HepG2 (cell line): Measurements from ENCODE around the gene FUCA2. TPM values are rescaled to one million over a fixed set of nuclear protein-coding genes. Genes with fewer than 3 reads are reported as not detected.

Experiments
- BCL6 ChIP-seq: IDR thresholded peaks from 2 replicates; pipeline ENCODE4 v1.6.1; 2016; ENCODE audit warnings: missing genetic modification reagents, missing compliant biosample characterization
- FOSL2 ChIP-seq: sonication (generic); formaldehyde crosslinking; IDR thresholded peaks from 2 replicates; pipeline ENCODE4 v1.4.0; 2020; ENCODE audit warnings: missing genetic modification reagents
- KDM5B ChIP-seq: sonication (generic); formaldehyde crosslinking; IDR thresholded peaks from 2 replicates; pipeline ENCODE4 v1.4.0; 2020; ENCODE audit warnings: missing genetic modification reagents, mild to moderate bottlenecking, borderline replicate concordance
- KLF16 ChIP-seq, 2 experiments: sonication (generic) in 1 of 2; formaldehyde crosslinking in 1 of 2; IDR thresholded peaks; 2 replicates each; pipeline versions ENCODE4 v1.6.1 to v1.8.0; 2016 to 2023; ENCODE audit warnings: missing genetic modification reagents in 2 of 2, missing compliant biosample characterization in 1 of 2
- MYNN ChIP-seq: sonication (generic); formaldehyde crosslinking; IDR thresholded peaks from 2 replicates; pipeline ENCODE4 v1.4.0; 2020; ENCODE audit warnings: mild to moderate bottlenecking, low read depth, missing genetic modification reagents
- NCOR1 ChIP-seq: fragments of 200-600 bp; sonication (generic); IDR thresholded peaks from 2 replicates; pipeline ENCODE4 v1.7.0; 2017; ENCODE audit warnings: antibody characterized with exemption, low read length, borderline replicate concordance
- RELA ChIP-seq: sonication (generic); formaldehyde crosslinking; IDR thresholded peaks from 2 replicates; pipeline ENCODE4 v1.4.0; 2020; ENCODE audit warnings: missing genetic modification reagents
- SMC3 ChIP-seq: IDR thresholded peaks from 2 replicates; pipeline ENCODE4 v1.6.1; 2011; ENCODE audit warnings: low read length, improper control_type of control experiment
- TOPORS ChIP-seq: sonication (generic); formaldehyde crosslinking; IDR thresholded peaks from 2 replicates; pipeline ENCODE4 v1.8.0; 2023; ENCODE audit warnings: mild to moderate bottlenecking, missing genetic modification reagents
- XBP1 ChIP-seq: sonication (generic); formaldehyde crosslinking; IDR thresholded peaks from 2 replicates; pipeline ENCODE4 v1.5.0; 2020; ENCODE audit warnings: missing genetic modification reagents
- ZC3H13 ChIP-seq: sonication (generic); formaldehyde crosslinking; IDR thresholded peaks from 2 replicates; pipeline ENCODE4 v1.8.1; 2023; ENCODE audit warnings: mild to moderate bottlenecking, missing genetic modification reagents, moderate library complexity
- ZFP36L2 ChIP-seq: sonication (generic); formaldehyde crosslinking; IDR thresholded peaks from 2 replicates; pipeline ENCODE4 v1.4.0; 2020; ENCODE audit warnings: missing genetic modification reagents
- ZSCAN9 ChIP-seq: IDR thresholded peaks from 2 replicates; pipeline ENCODE4 v1.6.1; 2016; ENCODE audit warnings: borderline replicate concordance
- polyA plus RNA-seq, 8 experiments: library from polyadenylated mRNA; depleted of rRNA in 3 of 8; stranded (reverse) in 7 of 8; unstranded in 1 of 8; fragments of >200 nt; fragmentation: Illumina TruSeq in 4 of 8; extraction: Trizol in 4 of 8; gene quantifications; 2 replicates each; pipeline versions ENCODE4 v1.2.1 to v1.2.3, GENCODE V29; 2011 to 2016; ENCODE audit warnings: low read depth in 4 of 8, missing spikeins in 1 of 8, mixed read lengths in 1 of 8; ENCODE audit not compliant: insufficient read depth in 1 of 8
- total RNA-seq, 5 experiments: library from RNA; depleted of rRNA; stranded (reverse); fragments of >200 nt; fragmentation: Illumina TruSeq; extraction: Trizol; gene quantifications; 2 replicates each; pipeline ENCODE4 v1.2.3, GENCODE V29; 2016; ENCODE audit warnings: low read depth in 1 of 5
- TF ChIP-seq, protein P1 (sequence below): sonication (generic); formaldehyde crosslinking; IDR thresholded peaks from 2 replicates; pipeline ENCODE4 v1.4.0; 2020; ENCODE audit warnings: missing genetic modification reagents, borderline replicate concordance
- TF ChIP-seq, protein P2 (sequence below): IDR thresholded peaks from 2 replicates; pipeline ENCODE4 v1.6.1; 2016; ENCODE audit warnings: missing genetic modification reagents, missing compliant biosample characterization
- TF ChIP-seq, protein P3 (sequence below): sonication (generic); formaldehyde crosslinking; IDR thresholded peaks from 2 replicates; pipeline ENCODE4 v1.4.0; 2020; ENCODE audit warnings: missing genetic modification reagents, mild to moderate bottlenecking, borderline replicate concordance
- TF ChIP-seq, protein P4 (sequence below): sonication (generic); formaldehyde crosslinking; IDR thresholded peaks from 2 replicates; pipeline ENCODE4 v1.5.0; 2020; ENCODE audit warnings: mild to moderate bottlenecking, missing genetic modification reagents

FUCA2 gene
- total and polyA plus RNA-seq, 2 of the 13 experiments (the other 11 are each of a cell fraction or from before 2014, with no cell fraction given) = 87.4 to 144 TPM

DNA sequence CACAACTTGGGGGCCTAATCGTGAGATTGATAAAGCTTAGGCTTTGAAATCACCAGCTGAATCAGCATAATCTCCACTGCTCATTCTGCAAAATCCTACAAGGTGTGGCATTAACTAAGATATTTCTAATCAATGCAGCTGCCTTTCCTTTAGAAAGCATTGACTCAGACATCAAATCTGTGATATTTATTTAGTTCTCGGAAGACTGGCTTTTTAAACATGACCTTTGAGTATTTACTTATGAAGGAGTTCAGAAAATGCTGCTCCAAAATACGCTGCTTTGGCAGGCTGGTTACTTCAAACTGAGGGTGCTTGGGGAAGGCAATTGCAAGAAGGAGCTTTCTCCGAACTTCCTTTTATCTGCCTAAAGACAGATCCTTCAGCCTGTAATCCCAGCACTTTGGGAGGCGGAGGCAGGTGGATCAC, 23.7 kb upstream of the FUCA2 start (continued):
- TF ChIP-seq, protein P1, sequence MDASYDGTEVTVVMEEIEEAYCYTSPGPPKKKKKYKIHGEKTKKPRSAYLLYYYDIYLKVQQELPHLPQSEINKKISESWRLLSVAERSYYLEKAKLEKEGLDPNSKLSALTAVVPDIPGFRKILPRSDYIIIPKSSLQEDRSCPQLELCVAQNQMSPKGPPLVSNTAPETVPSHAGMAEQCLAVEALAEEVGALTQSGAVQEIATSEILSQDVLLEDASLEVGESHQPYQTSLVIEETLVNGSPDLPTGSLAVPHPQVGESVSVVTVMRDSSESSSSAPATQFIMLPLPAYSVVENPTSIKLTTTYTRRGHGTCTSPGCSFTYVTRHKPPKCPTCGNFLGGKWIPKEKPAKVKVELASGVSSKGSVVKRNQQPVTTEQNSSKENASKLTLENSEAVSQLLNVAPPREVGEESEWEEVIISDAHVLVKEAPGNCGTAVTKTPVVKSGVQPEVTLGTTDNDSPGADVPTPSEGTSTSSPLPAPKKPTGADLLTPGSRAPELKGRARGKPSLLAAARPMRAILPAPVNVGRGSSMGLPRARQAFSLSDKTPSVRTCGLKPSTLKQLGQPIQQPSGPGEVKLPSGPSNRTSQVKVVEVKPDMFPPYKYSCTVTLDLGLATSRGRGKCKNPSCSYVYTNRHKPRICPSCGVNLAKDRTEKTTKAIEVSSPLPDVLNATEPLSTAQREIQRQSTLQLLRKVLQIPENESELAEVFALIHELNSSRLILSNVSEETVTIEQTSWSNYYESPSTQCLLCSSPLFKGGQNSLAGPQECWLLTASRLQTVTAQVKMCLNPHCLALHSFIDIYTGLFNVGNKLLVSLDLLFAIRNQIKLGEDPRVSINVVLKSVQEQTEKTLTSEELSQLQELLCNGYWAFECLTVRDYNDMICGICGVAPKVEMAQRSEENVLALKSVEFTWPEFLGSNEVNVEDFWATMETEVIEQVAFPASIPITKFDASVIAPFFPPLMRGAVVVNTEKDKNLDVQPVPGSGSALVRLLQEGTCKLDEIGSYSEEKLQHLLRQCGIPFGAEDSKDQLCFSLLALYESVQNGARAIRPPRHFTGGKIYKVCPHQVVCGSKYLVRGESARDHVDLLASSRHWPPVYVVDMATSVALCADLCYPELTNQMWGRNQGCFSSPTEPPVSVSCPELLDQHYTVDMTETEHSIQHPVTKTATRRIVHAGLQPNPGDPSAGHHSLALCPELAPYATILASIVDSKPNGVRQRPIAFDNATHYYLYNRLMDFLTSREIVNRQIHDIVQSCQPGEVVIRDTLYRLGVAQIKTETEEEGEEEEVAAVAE (CRISPR knock-in tag) = no peak
- TF ChIP-seq BCL6 (CRISPR knock-in tag) (peak; percentile 78), KLF16 (CRISPR knock-in tag; IDR thresholded peaks at IDR 0.05) (no peak), ZC3H13 (CRISPR knock-in tag) (no peak), NCOR1 (no peak), SMC3 (no peak), FOSL2 (CRISPR knock-in tag) (peak; percentile 35; the same call in 1 of the 2 replicates), ZSCAN9 (CRISPR knock-in tag) (no peak), RELA (CRISPR knock-in tag) (no peak), MYNN (CRISPR knock-in tag) (no peak), XBP1 (no peak), ZFP36L2 (CRISPR knock-in tag) (no peak), KDM5B (CRISPR knock-in tag) (no peak), TOPORS (CRISPR knock-in tag) (0 out of 2 replicates have a peak, but pooled peaks have one; percentile 20)
- TF ChIP-seq, protein P2, sequence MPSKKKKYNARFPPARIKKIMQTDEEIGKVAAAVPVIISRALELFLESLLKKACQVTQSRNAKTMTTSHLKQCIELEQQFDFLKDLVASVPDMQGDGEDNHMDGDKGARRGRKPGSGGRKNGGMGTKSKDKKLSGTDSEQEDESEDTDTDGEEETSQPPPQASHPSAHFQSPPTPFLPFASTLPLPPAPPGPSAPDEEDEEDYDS (CRISPR knock-in tag) = 0 out of 2 replicates have a peak, but pooled peaks have one; percentile 9
- TF ChIP-seq, protein P3, sequence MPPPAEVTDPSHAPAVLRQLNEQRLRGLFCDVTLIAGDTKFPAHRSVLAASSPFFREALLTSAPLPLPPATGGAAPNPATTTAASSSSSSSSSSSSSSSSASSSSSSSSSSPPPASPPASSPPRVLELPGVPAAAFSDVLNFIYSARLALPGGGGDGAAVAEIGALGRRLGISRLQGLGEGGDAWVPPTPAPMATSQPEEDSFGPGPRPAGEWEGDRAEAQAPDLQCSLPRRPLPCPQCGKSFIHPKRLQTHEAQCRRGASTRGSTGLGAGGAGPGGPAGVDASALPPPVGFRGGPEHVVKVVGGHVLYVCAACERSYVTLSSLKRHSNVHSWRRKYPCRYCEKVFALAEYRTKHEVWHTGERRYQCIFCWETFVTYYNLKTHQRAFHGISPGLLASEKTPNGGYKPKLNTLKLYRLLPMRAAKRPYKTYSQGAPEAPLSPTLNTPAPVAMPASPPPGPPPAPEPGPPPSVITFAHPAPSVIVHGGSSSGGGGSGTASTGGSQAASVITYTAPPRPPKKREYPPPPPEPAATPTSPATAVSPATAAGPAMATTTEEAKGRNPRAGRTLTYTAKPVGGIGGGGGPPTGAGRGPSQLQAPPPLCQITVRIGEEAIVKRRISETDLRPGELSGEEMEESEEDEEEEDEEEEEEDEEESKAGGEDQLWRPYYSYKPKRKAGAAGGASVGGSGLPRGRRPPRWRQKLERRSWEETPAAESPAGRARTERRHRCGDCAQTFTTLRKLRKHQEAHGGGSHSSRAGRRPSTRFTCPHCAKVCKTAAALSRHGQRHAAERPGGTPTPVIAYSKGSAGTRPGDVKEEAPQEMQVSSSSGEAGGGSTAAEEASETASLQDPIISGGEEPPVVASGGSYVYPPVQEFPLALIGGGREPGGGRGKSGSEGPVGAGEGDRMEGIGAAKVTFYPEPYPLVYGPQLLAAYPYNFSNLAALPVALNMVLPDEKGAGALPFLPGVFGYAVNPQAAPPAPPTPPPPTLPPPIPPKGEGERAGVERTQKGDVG (CRISPR knock-in tag) = no peak
- TF ChIP-seq, protein P4, sequence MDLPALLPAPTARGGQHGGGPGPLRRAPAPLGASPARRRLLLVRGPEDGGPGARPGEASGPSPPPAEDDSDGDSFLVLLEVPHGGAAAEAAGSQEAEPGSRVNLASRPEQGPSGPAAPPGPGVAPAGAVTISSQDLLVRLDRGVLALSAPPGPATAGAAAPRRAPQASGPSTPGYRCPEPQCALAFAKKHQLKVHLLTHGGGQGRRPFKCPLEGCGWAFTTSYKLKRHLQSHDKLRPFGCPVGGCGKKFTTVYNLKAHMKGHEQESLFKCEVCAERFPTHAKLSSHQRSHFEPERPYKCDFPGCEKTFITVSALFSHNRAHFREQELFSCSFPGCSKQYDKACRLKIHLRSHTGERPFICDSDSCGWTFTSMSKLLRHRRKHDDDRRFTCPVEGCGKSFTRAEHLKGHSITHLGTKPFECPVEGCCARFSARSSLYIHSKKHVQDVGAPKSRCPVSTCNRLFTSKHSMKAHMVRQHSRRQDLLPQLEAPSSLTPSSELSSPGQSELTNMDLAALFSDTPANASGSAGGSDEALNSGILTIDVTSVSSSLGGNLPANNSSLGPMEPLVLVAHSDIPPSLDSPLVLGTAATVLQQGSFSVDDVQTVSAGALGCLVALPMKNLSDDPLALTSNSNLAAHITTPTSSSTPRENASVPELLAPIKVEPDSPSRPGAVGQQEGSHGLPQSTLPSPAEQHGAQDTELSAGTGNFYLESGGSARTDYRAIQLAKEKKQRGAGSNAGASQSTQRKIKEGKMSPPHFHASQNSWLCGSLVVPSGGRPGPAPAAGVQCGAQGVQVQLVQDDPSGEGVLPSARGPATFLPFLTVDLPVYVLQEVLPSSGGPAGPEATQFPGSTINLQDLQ = no peak
